Measurements from ENCODE around the gene PRPF40A. TPM values are rescaled to one million over a fixed set of nuclear protein-coding genes. Genes with fewer than 3 reads are reported as not detected.

The PRPF40A gene
- total RNA-seq, 1 experiment from 2014 or later = 127 TPM

DNA sequence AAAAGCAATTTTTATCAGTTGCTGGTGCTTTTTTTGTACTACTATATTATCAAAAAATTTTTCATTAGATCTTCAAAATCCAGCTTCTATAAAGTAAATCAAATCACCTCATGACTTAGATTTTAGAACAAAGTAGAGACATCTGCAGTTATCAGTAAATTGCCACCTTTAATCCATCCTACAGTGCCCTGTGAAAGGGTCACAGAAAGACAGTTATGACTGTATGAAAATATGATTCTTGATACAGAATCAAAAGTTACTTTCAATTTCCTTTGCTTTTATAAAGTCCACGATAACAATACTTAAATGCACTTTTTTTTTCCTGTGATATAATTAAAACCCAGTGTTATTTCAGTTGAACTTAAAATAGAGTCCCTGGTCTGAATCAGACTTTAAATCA, 61.4 kb downstream of the PRPF40A start:
- no peak for DNase-seq (ENCODE audit: low read depth)

DNA sequence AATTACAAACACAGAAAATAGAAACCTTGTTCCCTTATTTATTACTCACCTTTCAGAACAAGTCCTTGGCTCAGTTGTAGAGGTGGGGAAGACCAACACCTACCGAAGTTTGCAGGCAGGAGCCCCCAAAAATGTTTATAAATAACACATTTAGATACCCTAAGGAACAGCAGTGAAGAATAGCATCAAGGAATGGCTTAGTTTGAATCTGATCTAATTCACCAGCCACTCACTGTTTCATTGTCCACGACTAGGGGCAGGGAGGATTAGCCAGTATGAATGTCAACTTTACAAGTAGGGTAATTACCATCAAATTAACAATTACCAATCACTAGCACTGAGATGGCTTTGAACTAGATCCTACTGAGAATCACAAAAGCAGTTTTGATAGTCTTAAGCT, 65.4 kb downstream of the PRPF40A start:
- no peak for DNase-seq (ENCODE audit: low read depth)

DNA sequence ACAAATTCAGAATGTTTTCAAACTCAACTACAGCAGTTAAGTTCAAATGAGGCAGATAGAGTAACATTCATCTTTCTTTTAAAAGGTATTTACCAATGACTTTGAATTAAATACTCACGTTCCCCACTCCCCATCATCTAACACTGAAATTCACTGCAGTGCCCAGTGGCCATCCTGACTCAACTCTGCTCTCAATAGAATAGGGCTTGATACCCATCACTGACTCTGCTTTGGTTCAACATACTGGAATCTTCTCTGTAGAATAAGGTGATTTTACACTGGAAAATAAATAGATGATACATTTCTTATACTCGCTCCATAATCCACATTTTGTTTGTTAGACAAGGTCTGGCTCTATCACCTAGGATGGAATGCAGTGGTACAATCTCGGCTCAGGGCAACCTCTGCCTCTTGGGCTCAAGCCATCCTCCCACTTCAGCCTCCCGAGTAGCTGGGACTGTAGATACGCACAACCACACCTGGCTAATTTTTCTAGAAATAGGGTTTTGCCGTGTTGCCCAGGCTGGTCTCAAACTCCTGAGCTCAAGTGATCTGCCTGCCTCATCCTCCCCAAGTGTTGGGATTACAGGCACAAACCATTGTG, 66.4 kb downstream of the PRPF40A start:
- DNase-seq (ENCODE audit: low read depth) = no peak

DNA sequence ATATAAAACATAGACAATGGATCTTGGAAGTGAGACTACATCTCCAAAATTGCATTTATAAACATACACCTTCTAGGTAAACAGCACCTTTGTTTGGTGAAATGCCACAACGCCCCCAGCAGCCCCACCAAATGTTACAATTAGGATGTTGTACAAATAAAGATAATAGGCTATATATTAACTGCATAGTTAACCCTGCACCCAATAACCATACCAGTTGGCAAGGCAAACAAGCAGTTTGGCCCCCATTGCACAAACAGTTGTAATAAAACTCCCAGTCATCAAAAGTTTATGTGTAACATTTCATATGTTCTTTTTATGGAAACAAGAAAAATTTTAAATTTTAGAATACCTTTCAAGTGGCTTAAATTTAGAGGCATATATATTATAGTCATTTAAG, 67.3 kb downstream of the PRPF40A start:
- no peak for DNase-seq (ENCODE audit: low read depth)

DNA sequence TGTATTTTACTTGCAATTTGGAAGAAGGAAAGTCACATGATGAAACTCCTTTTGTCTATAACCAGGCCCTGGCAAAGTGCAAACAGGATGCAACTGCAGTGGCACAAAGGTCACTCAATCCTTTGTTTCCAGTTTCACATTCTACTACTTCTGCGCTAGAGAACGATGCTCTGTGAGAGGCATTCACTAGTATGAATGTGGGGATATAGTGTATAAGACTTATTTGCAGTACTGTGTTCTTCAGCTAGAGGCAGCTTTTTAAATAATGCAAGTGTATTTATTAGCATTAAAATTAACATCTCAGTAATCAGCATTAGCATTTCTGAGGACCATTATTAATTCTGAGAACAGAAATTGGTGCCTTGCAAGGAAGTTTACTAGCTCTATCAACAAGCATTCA, 68.9 kb downstream of the PRPF40A start:
- DNase-seq (ENCODE audit: low read depth) = no peak

DNA sequence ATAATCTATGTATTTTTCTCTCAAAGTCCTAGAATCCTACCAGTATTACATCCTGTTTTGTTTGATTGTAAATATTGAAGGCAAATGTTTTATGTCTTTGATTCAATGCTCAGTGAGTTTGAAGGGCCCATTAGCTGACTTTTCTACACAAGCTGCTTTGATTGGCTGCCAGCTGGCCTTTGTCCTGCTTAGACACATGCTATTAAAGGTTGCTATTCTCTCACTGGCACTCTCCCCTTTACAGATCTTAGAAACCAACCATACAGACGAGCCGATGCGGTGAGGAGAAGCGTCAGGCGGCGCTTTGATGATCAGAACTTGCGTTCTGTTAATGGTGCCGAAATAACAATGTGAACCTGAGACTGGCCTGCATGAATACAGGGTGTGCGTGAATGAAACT, 69.7 kb downstream of the PRPF40A start:
- no peak for DNase-seq (ENCODE audit: low read depth)

DNA sequence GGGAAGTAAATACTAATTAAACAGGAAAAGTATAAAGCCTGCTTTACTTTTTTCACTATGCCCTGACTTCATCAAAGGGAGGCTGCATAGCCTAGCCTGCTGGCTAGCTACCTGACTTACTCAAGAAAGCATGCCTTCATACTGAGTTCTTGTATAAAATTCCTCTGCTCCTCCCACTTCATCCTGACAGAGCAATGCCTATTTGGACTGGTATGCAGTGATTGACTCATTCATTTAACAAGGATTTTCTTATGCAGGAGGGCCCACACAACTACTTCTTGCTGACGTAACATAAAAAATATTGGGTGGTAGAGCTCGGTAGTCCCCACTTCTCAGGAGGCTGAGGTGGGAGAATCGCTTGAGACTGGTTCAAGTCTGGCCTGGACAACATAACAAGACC, 70.5 kb downstream of the PRPF40A start:
- DNase-seq (ENCODE audit: low read depth) = peak; percentile 76

DNA sequence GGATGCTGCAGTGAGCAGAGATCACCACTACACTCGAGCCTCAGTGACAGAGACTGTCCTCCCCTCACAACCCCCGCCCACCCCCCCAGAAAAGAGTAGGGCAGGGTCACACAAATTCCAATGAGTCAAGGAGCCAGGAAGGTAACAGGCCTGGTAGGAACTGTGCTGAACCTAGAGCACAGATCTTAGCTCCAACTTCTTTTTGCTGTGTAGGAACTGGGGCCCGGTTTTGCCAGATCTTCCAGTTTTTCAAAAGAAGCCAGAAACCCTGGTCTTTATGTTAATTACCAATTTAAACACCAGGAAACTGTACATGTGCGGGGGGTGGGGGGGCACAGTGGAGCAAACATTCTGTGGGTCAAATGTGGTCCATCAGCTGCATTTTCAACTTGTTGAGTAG, 71.0 kb downstream of the PRPF40A start:
- no peak for DNase-seq (ENCODE audit: low read depth)

DNA sequence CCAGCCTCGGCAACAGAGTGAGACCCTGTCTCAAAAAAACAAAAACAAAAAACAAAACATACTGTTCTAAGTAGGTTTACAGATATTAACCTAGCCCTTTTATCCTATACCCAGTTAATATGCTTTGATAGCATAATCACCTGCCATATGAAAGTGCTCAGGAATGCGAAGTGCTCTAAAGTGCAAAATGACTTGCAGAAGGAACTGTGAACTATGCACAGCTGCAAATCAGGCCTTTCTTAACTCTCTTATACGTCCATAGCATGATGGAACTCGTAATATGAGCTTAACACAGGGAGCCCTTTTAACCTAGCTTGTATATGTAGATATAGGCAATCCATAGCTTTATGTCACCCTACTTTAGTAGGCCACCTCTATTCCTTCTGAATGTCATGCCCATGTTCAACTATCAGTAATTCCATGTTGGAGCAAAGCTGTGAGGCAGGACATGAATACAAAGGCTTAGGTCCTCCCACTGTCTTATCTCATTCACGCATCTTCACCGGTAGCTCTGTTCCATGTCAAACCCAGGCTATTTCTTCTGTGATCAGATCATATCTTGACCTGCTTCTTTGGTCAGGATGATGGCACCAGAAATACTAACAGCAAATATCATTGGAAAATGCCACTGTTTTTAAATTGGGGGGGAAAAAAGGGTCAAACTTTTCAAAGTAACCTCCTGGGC, 72.9 kb downstream of the PRPF40A start:
- DNase-seq (ENCODE audit: low read depth) = no peak

DNA sequence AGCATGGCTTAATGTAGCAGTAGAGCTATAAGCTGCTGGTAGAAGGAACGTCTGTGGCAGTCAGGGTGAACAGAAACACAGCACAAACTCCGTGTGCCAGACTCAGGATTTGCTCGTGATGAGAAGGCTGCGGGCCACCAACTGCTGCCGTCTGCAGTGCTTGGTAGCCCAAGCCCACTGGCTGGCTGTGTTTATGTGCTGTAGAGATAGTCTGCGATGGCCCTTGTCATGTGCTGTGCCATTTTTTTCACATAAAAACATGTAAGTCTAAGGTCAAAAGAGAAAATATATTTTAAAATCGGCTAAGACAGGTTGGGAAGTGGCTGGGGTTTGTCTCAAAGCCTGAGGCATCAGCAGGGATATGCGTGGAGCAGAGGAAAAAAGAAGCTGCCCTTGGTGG, 78.7 kb downstream of the PRPF40A start:
- no peak for DNase-seq (ENCODE audit: low read depth)

DNA sequence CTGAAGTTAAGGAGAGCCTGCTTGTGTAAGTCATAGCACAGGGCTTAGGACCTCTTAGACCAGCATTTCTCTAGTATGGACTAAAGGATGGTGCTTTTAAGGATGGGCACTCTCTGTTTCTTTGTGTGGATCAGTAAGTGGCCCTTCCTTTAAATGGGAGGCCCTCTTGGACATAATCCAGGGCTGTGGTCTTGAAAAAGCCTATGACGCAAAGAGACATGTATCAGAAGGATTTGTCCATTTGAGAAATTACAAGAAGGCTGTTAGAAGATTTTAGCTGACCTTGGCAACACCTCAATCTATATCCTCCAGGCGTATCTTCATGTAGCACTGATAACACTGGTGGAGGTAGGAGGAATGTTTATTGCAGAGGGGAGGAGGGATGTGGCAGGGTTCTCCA, 79.2 kb downstream of the PRPF40A start:
- DNase-seq (ENCODE audit: low read depth) = no peak

DNA sequence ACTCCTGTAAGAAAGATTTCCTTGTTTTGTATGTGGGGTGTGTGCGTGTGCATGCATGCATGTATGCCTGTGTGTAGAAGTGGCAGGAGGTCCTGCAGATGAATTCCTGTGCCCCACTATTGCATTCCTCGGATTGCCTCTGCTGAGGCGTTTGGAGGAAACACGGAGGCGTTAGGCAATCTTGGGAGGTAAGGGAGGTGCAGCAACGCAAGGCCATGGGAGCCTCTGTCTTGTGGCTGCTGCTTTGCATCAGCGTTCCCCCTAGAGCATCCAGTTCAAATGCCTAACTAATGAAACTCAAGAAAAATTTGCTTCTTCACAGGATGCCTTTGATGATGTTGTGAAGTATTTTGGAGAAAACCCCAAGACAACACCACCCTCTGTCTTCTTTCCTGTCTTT, 80.0 kb downstream of the PRPF40A start:
- no peak for DNase-seq (ENCODE audit: low read depth)

DNA sequence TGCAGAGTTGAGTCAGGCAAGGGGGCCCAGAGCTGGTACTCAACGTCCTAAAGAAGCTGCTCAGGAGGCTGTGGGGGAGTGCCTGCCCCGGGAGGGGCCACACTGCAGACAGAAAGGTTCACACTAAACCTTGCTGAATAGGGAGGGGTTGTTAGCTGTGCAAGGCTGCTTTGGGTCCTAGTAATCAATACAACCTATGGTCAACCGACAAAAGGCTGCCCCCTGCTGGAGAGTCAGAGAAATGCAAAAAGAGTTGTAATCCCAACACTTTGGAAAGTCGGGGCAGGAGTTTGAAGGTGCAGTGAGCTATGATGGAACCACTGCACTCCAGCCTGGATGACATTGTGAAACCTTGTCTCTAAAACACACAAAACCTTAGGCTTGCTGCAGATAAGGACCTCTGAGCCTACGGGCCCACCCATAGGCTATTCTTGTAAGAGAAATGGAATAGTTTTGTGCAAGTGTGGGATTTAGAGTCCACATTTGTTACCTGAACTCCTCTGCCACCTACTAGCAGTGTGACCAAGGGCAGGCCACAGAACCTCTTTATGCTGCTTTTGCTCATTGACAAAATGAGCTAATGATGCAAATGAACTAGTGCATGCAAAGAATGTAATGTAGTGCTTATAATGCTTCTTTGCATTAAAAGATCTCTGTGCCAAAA, 81.5 kb downstream of the PRPF40A start:
- DNase-seq (ENCODE audit: low read depth) = peak; percentile 54

DNA sequence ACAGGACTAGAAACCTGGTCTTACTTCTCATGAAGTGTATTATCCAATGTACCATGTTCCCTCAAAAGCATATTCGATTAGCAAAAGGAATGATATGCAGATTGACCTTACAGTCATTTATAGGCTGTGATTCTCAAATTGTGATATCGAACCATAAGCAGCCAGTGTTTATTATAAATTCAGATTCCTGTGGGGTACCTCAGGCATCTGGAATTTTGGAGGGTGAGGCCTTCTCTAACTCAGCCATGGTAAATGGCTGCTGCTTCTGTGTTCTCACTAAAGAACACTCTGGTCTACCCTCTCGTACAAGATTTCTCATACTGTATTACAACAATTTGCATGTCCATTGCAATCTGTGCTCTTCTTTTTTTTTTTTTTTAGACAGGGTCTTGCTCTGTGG, 84.5 kb downstream of the PRPF40A start:
- no peak for DNase-seq (ENCODE audit: low read depth)

DNA sequence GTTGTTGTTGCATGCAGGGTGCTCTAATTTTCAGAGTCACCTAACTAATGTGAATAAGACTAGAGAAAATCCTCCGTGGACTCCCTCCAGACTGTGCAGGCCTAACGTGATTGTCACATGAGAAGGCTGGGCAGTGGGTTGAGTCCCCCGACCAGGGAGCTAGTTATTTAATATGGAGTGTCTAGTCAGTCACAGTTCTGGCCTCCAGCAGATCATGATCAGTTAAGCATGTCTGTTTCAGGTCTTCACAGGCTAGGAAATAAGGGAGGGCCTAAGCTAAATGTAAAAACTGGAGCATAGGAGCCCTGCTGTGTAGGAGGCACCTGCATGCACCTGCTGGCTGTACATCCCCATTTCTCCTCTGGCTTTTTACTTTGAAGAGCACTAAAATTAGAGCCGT, 86.8 kb downstream of the PRPF40A start:
- DNase-seq (ENCODE audit: low read depth) = no peak

DNA sequence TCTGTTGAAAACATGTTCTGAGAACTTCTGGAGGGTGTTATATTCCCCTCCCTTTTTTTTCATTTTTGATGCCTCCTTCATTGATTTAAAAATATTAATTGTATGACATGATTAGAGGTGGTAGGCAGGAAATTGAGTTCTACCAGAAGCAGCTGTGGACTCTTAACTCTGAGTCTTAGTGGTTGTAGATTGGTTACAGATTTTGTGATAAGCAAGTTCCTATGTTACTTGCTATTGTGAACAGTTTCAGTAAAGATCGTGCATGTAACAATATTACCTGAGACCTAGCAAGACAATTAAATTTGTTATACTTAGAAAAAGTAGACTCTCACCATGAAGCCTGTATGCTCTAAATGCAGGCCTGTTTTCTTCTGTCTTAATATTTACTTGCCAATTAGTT, 88.1 kb downstream of the PRPF40A start:
- DNase-seq (ENCODE audit: low read depth) = no peak

DNA sequence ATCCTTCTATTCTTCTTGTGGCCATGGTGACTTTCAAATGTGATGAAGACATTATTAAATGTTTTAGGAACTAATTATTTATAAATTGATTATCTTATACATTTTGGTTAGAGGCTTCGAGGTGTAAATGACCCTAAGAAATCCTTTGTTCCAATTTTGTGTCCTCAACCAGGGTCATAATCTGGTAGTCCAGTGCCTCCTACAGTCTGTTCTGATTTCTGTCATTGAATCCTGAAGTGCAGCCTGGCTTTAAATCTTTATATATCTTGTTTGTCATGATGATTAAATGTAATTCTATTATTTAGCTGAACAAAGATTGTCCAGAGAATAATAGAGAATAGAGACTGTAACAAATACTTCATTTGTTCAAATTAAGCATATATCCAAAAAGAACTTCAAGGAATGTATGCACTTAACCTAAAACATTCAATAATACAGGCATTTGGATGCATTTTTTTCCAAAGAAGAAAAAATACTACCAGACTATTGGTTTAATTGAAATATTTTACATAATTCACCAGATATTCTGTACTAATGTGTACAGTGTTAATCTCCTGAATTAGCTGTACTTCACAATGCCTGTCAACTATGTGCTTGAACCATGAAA, 89.8 kb downstream of the PRPF40A start:
- peak; percentile 11 for DNase-seq (ENCODE audit: low read depth)

DNA sequence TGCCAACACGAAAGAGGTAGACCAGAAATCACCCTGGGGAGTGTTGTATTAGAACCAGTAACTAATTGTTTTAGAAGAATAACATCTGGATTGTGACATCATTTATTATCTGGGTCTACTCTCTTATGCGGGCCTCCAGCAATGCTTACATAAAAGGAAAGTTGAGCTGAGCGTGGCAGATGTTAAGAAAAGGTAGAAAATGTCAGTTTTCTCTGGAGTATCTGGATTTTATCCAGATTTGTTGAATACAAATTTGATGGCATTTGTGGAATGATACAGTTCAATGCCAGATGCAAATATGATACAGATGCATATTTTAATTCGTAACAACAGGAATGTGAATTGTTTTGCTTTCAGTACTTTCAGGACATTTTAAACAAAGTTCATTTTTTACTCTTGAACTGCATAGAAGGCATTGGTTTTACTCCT, 90.3 kb downstream of the PRPF40A start:
- DNase-seq (ENCODE audit: low read depth) = no peak

DNA sequence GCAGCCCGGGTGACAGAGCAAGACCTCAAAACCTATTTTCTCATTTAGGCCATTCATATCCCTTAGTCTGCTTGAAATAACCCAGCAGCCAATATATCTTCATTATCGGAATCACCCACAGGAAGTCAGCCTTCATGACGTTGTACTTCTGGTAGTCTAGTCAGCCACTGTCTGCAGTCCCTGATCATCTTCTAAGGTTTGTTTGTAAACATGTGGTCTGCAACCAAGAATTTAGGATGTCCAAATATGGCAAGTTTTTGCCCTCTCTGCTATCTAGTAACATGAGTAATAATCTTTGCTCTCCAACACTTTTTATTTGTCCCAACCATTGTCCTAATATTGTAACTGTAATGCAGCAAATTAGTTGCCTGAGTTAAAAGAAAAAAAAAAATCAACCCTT, 92.5 kb downstream of the PRPF40A start:
- DNase-seq (ENCODE audit: low read depth) = no peak

DNA sequence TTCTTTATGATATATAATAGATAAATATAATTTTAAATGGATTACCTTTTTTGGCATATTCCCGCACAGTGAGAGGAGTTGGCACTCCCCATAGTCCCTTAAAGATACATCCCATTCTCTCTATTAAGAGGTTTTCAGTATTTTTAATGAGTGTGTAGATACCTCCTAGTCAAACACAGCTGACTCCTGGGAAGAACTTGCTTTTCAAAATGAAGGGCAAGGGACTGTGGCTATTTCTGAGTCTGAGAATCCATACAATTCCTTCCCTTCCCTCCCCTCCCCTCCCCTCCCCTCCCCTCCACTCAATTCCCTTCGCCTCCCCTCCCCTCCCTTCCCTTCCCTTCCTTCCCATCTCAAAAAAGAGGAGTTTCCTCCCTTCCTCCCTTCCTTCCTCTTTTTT, 93.5 kb downstream of the PRPF40A start:
- DNase-seq (ENCODE audit: low read depth) = no peak

DNA sequence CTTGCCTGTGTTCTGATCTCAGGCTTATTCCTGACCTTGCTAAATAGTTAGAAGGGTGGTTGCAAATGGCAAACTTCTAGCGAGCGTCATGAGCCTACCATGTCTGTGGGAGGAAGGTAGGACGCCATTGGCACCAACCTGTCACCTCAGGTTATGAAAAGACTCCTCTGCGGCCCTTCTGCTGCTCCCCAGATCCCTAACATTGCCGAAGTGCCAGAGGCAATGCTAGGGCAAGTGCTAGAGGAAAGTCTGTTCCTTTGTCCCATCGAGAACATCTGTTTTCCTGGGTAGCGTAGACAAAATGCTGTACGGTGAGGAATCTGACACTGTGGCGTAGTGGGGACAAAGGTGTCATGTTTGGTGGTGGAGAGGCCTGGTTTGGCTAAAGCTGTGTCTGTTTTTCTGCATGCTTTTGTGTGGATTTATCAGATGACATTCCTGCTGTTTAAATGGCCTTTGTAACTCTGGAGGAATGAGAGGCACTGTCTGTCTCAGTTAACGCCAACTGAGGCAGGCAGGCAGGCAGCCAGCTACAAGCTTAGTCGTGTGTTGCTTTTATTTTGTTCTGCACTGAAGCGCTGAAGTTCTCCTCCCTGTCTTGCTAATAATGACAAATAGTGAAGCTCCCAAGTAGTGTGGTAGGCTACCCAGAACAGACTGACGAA, 94.1 kb downstream of the PRPF40A start:
- DNase-seq (ENCODE audit: low read depth) = no peak

DNA sequence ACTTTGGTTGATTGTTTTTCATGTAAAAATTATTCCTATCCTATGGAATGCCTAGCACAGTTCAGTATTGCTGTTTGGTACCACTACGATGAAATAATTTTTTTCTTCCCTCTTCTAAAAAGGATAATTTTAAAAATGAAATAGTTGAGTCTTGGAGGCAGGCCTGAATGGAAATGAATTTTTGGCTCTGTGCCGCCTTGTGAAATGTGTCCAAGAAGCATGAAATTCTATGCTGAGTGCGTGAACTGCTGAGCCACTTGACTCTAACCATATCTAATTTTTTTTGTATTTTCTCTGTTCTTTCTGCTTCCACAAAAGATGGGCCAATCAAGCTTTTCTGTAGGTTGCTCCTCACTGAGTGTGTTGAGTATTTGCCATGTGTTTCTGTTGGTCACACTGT, 95.0 kb downstream of the PRPF40A start:
- DNase-seq (ENCODE audit: low read depth) = no peak

Measured in HT1080 (cell line).